ENCODE results near the gene ATMIN. TPM values are rescaled to one million over a fixed set of nuclear protein-coding genes. Genes with fewer than 3 reads are reported as not detected.

ATMIN gene
- polyA plus RNA-seq, 1 donor: 31.3 TPM

DNA sequence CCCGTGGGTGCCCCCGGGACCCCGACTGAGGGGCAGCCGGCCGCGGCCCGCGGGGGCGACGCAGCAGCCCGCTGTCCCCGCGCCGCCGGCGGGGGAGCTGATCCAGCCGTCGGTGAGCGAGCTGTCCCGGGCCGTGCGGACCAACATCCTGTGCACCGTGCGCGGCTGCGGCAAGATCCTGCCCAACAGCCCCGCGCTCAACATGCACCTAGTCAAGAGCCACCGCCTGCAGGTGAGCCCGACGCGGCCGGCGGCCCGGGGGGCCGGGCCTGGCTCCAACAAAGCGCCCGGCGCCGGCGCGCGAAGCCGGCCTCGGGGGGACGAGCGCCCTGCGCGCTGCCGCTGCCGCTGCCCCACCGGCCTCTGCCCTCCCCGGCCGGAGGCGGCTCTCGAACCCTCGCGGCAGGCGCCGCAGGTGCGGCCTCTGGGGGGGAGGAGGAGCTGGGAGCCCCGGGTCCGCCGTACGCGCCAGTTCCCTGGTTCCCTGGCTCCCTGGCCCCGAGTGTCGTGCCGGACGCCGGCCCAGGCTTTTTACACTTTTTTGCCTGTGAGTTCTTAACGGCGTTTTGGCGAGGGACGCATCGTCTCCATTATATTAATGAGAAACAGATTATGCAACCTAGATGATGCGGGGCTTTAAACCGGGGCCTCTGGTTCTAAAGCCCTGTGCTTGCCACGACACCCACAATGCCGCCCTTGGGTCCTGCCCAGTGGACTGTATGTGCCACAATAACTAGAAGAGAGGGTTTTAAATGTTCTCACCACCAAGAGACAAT lies 521 bp downstream of the ATMIN start:
- H3K36me3 ChIP-seq (ENCODE audit: control insufficient read depth, insufficient read depth, low read length): peaks cover 17% of the 10 kb centered on the region
- no peaks in the 10 kb centered on the region for H3K9me3 ChIP-seq (ENCODE audit: control insufficient read depth, low read depth, low read length)
- peaks cover 8% of the 10 kb centered on the region for H3K4me1 ChIP-seq (ENCODE audit: control insufficient read depth, insufficient read depth, low read length)
- no CpG with 5 or more reads among the region's 80 CpGs for WGBS (ENCODE audit: insufficient coverage, low lambda C conversion rate)
- peak overlapping the region; percentile 57 for H3K4me3 ChIP-seq (ENCODE audit: low read length)
- peak overlapping the region; percentile 16 for H3K27ac ChIP-seq (ENCODE audit: low read length)
- DNase-seq: peak; percentile 20 to 59
- no peaks in the 10 kb centered on the region for H3K27me3 ChIP-seq (ENCODE audit: control insufficient read depth, insufficient read depth, low read length)

DNA sequence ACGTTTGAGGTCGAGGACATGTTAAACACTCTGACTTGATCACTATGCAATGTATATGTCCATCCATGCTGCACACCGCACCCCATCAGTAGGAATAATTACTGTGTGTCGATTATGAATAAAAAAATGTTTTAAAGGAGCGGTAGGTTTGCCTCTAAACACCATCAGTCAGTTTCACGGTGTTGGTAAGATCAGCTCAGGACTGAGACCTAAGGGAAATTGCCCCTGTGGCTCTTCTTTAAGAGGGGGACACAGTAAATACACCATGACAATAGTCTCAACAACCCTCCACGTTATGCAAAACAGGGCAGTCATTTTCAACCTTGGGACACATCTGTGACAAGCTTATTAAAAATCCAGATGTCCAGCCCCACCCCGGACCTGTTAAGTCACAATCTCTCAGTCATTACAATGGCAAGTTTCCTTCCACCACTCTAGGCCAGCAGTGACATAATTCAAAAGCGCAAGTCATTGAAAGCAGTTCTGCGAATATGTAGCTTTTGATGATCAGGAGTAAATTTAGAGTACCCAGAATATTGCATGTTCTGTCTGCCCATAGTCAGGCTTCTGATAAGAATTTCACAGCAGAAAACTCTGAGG lies 1.2 kb downstream of the ATMIN start:
- 15% methylated on average over 4 of the region's 10 CpGs for WGBS (ENCODE audit: insufficient coverage, low lambda C conversion rate)
- Histone ChIP-seq H3K36me3 (ENCODE audit: control insufficient read depth, insufficient read depth, low read length) (peaks cover 24% of the 10 kb centered on the region), H3K27me3 (ENCODE audit: control insufficient read depth, insufficient read depth, low read length) (no peaks in the 10 kb centered on the region), H3K4me1 (ENCODE audit: control insufficient read depth, insufficient read depth, low read length) (peaks cover 8% of the 10 kb centered on the region), H3K9me3 (ENCODE audit: control insufficient read depth, low read depth, low read length) (no peaks in the 10 kb centered on the region), H3K4me3 (ENCODE audit: low read length) (peak overlapping the region; percentile 57), H3K27ac (ENCODE audit: low read length) (peak overlapping the region; percentile 16)
- peak; percentile 6 to 28 for DNase-seq

DNA sequence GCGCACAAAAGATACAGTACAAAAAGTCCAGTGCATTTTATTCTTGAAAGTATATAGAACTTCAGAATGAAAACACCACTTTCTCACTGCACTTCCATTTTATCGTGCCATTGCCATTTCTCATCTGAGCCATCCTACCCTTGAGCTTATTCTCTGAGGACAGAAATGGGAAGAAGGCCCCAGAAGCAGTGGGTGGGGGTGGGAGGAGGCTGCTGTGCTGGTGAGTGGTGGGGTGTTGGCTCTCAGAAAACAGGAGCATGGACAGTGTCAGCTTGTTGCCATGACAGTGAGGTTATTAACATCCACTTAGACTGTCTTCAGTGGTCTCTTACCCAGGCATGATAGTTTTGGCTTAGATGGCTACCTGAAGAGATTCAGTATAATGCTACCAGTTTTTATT lies 4.5 kb downstream of the ATMIN start:
- no peak overlapping the region for H3K4me3 ChIP-seq (ENCODE audit: low read length)
- no peaks in the 10 kb centered on the region for H3K9me3 ChIP-seq (ENCODE audit: control insufficient read depth, low read depth, low read length)
- no peak overlapping the region for H3K27ac ChIP-seq (ENCODE audit: low read length)
- H3K36me3 ChIP-seq (ENCODE audit: control insufficient read depth, insufficient read depth, low read length): peaks cover 50% of the 10 kb centered on the region
- H3K27me3 ChIP-seq (ENCODE audit: control insufficient read depth, insufficient read depth, low read length): no peaks in the 10 kb centered on the region
- DNase-seq: no peak
- H3K4me1 ChIP-seq (ENCODE audit: control insufficient read depth, insufficient read depth, low read length): peaks cover 8% of the 10 kb centered on the region
- WGBS (ENCODE audit: insufficient coverage, low lambda C conversion rate): 100% methylated on average over 1 of the region's 2 CpGs

DNA sequence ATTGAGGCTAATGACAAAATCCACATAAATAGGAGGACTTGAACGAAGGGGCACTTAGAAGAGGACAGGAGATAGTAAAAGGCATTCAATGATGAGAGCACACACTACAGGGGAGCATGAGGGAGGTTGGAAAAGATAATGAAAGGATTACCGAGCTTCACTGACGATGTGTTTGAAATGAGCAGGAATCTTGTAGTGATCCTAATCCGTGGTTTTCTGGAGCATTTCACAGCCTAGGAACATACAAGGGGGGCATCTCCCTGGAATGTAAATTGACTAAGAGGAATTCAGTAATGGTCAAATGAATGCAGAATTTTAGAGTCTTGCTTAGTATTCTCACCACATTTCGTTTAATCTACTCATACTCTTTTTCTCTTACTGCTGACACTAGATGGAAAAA lies 5.2 kb downstream of the ATMIN start:
- no peaks in the 10 kb centered on the region for H3K27me3 ChIP-seq (ENCODE audit: control insufficient read depth, insufficient read depth, low read length)
- no peak for DNase-seq
- H3K27ac ChIP-seq (ENCODE audit: low read length): no peak overlapping the region
- no peaks in the 10 kb centered on the region for H3K9me3 ChIP-seq (ENCODE audit: control insufficient read depth, low read depth, low read length)
- H3K36me3 ChIP-seq (ENCODE audit: control insufficient read depth, insufficient read depth, low read length): peaks cover 53% of the 10 kb centered on the region
- 92% methylated on average over 2 of the region's 5 CpGs for WGBS (ENCODE audit: insufficient coverage, low lambda C conversion rate)
- H3K4me1 ChIP-seq (ENCODE audit: control insufficient read depth, insufficient read depth, low read length): peaks cover 5% of the 10 kb centered on the region
- no peak overlapping the region for H3K4me3 ChIP-seq (ENCODE audit: low read length)

DNA sequence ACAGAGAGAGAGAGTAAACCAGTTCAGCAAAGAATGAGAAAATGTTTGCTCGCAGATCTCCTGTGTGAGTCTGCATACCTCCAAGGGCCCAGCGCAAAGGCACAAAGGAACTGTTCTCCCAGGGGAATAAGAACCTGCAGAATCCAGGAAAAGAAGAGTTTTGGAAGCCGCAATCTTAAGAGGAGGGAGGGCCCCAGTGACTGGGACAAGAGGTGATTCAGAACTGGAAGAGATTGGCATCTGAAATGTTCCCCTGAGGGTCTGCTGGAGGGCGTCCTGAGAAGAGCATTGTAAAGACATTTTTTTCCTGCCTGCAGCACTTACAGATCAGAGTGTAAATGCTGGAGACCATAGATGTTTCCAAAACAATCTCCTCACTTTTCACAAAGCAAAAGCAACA lies 6.1 kb downstream of the ATMIN start:
- Histone ChIP-seq H3K4me1 (ENCODE audit: control insufficient read depth, insufficient read depth, low read length) (peaks cover 5% of the 10 kb centered on the region), H3K4me3 (ENCODE audit: low read length) (no peak overlapping the region), H3K36me3 (ENCODE audit: control insufficient read depth, insufficient read depth, low read length) (peaks cover 55% of the 10 kb centered on the region), H3K27me3 (ENCODE audit: control insufficient read depth, insufficient read depth, low read length) (no peaks in the 10 kb centered on the region), H3K27ac (ENCODE audit: low read length) (no peak overlapping the region), H3K9me3 (ENCODE audit: control insufficient read depth, low read depth, low read length) (no peaks in the 10 kb centered on the region)
- WGBS (ENCODE audit: insufficient coverage, low lambda C conversion rate): no CpG with 5 or more reads among the region's 4 CpGs
- no peak for DNase-seq

DNA sequence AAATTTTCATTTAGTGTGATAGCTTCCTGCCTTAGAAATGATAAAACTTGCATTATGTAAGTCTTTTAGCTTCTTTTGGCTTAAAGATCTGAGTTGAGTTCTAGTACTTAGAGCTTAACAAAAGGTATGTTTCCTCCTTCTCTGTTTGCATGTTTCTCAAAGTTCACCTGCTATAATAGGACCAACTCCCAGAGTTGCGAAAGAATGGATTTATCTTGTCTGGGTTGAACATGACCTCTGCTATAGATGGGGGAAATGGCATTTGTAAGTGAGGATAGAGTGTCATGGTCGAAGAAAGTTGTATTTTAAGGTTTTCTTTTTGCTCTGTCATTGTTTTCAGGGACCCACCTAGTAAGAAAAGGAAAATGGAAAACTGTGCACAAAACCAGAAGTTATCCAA lies 7.2 kb downstream of the ATMIN start:
- H3K36me3 ChIP-seq (ENCODE audit: control insufficient read depth, insufficient read depth, low read length): peaks cover 50% of the 10 kb centered on the region
- DNase-seq: peak; percentile 32 to 60
- WGBS (ENCODE audit: insufficient coverage, low lambda C conversion rate): no CpG with 5 or more reads among the region's 2 CpGs

DNA sequence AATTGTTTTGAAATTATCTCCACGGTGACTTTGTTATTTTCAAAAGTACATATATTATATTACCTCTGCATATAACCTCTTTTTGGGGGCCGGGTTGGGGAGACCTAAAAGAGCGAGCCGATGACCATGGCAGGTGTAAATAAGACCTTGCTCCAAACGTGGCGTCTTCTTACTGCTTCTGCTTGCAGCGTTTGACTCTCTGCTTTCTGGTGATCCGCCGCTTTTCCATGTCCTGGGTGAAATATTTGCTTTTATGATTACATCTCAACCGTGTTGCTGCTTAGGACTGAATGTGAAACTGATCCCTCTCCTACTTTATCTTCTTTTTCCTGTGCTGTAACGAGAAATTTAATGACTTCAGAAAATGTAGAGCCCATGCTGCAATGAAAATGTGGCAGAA lies 18.1 kb downstream of the ATMIN start:
- H3K4me3 ChIP-seq (ENCODE audit: low read length): no peak overlapping the region
- no peak overlapping the region for H3K27ac ChIP-seq (ENCODE audit: low read length)
- H3K36me3 ChIP-seq (ENCODE audit: control insufficient read depth, insufficient read depth, low read length): no peaks in the 10 kb centered on the region
- no peak for DNase-seq
- WGBS (ENCODE audit: insufficient coverage, low lambda C conversion rate): 83% methylated on average over 4 of the region's 11 CpGs
- peaks cover 10% of the 10 kb centered on the region for H3K9me3 ChIP-seq (ENCODE audit: control insufficient read depth, low read depth, low read length)
- H3K27me3 ChIP-seq (ENCODE audit: control insufficient read depth, insufficient read depth, low read length): no peaks in the 10 kb centered on the region
- no peaks in the 10 kb centered on the region for H3K4me1 ChIP-seq (ENCODE audit: control insufficient read depth, insufficient read depth, low read length)

More for the DNA sequence above, 7.2 kb downstream of the ATMIN start:
- H3K27me3 ChIP-seq (ENCODE audit: control insufficient read depth, insufficient read depth, low read length): no peaks in the 10 kb centered on the region
- peaks cover under 1% of the 10 kb centered on the region for H3K9me3 ChIP-seq (ENCODE audit: control insufficient read depth, low read depth, low read length)
- no peaks in the 10 kb centered on the region for H3K4me1 ChIP-seq (ENCODE audit: control insufficient read depth, insufficient read depth, low read length)
- H3K27ac ChIP-seq (ENCODE audit: low read length): peak overlapping the region; percentile 43
- no peak overlapping the region for H3K4me3 ChIP-seq (ENCODE audit: low read length)

DNA sequence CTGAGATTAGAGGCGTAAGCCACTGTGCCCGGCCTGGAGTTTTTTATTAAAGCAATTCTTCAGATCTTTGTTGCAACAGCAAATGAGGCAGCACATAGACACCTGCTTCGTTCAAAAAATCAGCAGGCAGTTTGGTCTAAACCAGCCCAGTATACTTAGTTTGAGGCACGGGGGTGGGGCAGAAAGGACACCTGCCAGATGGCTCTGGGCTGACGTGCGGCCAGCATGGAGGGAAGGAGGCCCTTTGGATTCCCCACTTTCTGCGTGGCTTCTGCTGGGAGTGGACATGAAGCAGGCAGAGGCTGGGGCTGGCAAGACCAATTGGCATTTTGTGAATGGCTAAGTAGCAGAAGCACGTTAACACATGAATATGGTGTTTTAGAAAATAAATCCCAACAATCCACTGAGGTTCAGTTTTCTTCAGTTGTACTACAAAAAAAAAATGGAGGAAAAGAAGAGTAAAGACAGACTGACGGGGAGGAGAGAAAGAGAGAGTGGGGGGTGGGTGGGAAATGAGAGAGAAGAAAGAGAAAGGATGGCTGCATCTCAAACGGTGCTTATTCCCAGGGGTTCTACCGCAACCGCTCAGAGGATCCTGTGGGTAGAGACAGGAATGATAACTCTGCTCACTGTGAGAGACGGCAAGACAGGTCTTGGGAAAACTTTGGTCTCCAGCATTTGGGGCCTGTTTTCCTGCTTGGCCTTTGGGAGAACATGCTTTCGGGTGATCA lies 25.1 kb downstream of the ATMIN start:
- no peak overlapping the region for H3K4me3 ChIP-seq (ENCODE audit: low read length)
- H3K36me3 ChIP-seq (ENCODE audit: control insufficient read depth, insufficient read depth, low read length): no peaks in the 10 kb centered on the region
- 80% methylated on average over 3 of the region's 14 CpGs for WGBS (ENCODE audit: insufficient coverage, low lambda C conversion rate)
- no peaks in the 10 kb centered on the region for H3K27me3 ChIP-seq (ENCODE audit: control insufficient read depth, insufficient read depth, low read length)
- H3K9me3 ChIP-seq (ENCODE audit: control insufficient read depth, low read depth, low read length): no peaks in the 10 kb centered on the region
- DNase-seq: no peak
- H3K4me1 ChIP-seq (ENCODE audit: control insufficient read depth, insufficient read depth, low read length): no peaks in the 10 kb centered on the region
- H3K27ac ChIP-seq (ENCODE audit: low read length): no peak overlapping the region

DNA sequence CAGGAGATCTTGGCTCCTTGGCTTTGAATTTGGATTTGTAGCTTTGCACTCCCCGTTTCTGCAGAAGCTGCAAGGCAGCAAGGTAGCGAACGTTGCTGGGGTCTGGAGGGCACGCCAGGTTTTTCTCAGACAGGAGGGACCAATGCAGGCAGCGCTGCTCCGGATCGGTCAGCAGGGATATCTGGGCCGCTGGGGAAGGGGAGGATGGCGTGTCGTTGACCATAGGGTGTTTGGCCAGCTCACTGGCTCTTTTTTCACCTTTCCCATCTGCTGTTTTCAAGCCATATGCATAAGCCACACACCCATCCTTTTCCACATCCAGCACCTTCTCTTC lies 25.6 kb downstream of the ATMIN start:
- no peak for DNase-seq
- Histone ChIP-seq H3K9me3 (ENCODE audit: control insufficient read depth, low read depth, low read length) (no peaks in the 10 kb centered on the region), H3K27me3 (ENCODE audit: control insufficient read depth, insufficient read depth, low read length) (no peaks in the 10 kb centered on the region), H3K4me1 (ENCODE audit: control insufficient read depth, insufficient read depth, low read length) (no peaks in the 10 kb centered on the region), H3K4me3 (ENCODE audit: low read length) (no peak overlapping the region), H3K27ac (ENCODE audit: low read length) (no peak overlapping the region), H3K36me3 (ENCODE audit: control insufficient read depth, insufficient read depth, low read length) (no peaks in the 10 kb centered on the region)
- WGBS (ENCODE audit: insufficient coverage, low lambda C conversion rate): no CpG with 5 or more reads among the region's 10 CpGs

DNA sequence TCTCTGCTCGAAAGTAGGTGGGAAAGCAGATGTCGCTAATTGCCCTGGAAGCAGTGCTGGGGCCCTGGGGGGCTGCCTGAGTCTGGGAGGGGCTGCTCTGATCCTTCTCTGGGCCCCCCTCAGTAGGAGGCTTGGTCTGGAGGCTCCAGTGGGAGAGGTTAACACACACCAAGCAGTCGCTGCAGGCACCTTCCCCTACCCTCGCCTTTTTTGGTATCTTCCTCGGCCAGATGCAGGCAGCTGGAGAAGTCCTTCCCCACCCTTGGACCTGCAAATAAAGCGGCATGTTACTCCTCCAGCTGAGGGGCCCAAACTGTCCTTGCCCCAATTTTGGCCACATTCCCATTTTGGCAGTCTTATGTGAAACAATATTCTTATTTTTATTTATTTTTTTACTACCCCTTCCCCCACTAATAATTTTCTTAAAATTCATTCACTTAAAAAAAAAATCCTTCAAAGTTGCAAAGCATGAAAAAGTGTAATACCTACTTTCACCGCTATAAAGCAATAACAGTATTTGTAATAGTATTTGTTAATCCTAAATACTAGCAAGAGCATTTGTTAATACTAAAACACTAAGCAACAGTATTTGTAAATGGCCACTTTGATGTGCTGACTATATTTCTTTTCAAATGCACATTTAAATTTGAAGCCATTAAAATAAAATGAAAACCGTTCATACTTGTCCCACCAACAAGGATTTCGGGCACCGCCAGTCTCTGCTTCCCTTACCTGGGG lies 26.4 kb downstream of the ATMIN start:
- H3K4me3 ChIP-seq (ENCODE audit: low read length): no peak overlapping the region
- no peak overlapping the region for H3K27ac ChIP-seq (ENCODE audit: low read length)
- no peaks in the 10 kb centered on the region for H3K36me3 ChIP-seq (ENCODE audit: control insufficient read depth, insufficient read depth, low read length)
- no peaks in the 10 kb centered on the region for H3K27me3 ChIP-seq (ENCODE audit: control insufficient read depth, insufficient read depth, low read length)
- no peak for DNase-seq
- H3K9me3 ChIP-seq (ENCODE audit: control insufficient read depth, low read depth, low read length): no peaks in the 10 kb centered on the region
- H3K4me1 ChIP-seq (ENCODE audit: control insufficient read depth, insufficient read depth, low read length): no peaks in the 10 kb centered on the region
- WGBS (ENCODE audit: insufficient coverage, low lambda C conversion rate): 90% methylated on average over 2 of the region's 10 CpGs
